ENCODE measurements around the gene TRIM60.

GRCh38 chr4:165055601-165056000, 23.8 kb downstream of the TRIM60 start:
- TF ChIP-seq EZH2 (IDR thresholded peaks at IDR 0.05; ENCODE audit: insufficient read depth, poor library complexity, severe bottlenecking) (no peak), EZH2phosphoT487 (IDR thresholded peaks at IDR 0.05; ENCODE audit: insufficient read depth, low read depth) (no peak)

All from GM23248 (cell line).